Fibroblast of lung (primary cell): ENCODE data around the gene RABAC1.

Experiments used
- CTCF ChIP-seq, 2 donors: IDR thresholded peaks in 1 of 2; conservative IDR thresholded peaks in 1 of 2; 1 replicate in 1 of 2; 2 replicates in 1 of 2; pipeline ENCODE4 v1.5.1; 2011 to 2012; ENCODE audit warnings: low read length in 2 of 2, control low read depth in 1 of 2, inconsistent platforms in 1 of 2, low read depth in 1 of 2, mild to moderate bottlenecking in 1 of 2
- EZH2 ChIP-seq: IDR thresholded peaks from 2 replicates; pipeline ENCODE4 v1.5.1; 2012; ENCODE audit warnings: low read length, control low read depth, mild to moderate bottlenecking; ENCODE audit errors: missing control alignments

GRCh38 chr19:41981724-41982123 is 22.6 kb upstream of the RABAC1 start:
- TF ChIP-seq CTCF (conservative IDR thresholded peaks at IDR 0.05 in 1 of 2, IDR thresholded peaks at IDR 0.05 in 1 of 2; ENCODE audit: low read depth in 1 of 2, low read length in 2 of 2): no peak
- no peak for TF ChIP-seq EZH2
